Neural cell (in vitro differentiated cells): Measurements from ENCODE around the gene PTK7. TPM values are rescaled to one million over a fixed set of nuclear protein-coding genes. Genes with fewer than 3 reads are reported as not detected.

Experiments
- H2AFZ ChIP-seq: fragments of 200-600, 300-800 bp; sonication (generic), shearing (Covaris generic); 2 replicates; pipeline ENCODE4 v1.6.0; 2014; ENCODE audit warnings: low read depth, mild to moderate bottlenecking, antibody characterized with exemption, low read length, moderate library complexity
- H3F3A ChIP-seq: fragments of 200-600 bp; shearing (Covaris generic); 2 replicates; pipeline ENCODE4 v1.6.1; 2016; ENCODE audit warnings: mild to moderate bottlenecking, moderate library complexity, mixed read lengths, antibody characterized with exemption, low read length; ENCODE audit not compliant: insufficient read depth, poor library complexity, severe bottlenecking
- H3K27ac ChIP-seq: fragments of 200-600, 300-800 bp; sonication (generic), shearing (Covaris generic); 2 replicates; pipeline ENCODE4 v1.5.1; 2014; ENCODE audit warnings: mild to moderate bottlenecking, low read length, moderate library complexity
- H3K27me3 ChIP-seq: fragments of 300-800, 200-600 bp; sonication (generic), shearing (Covaris generic); 2 replicates; pipeline ENCODE4 v1.6.0; 2014; ENCODE audit warnings: mild to moderate bottlenecking, low read depth, low read length, moderate library complexity; ENCODE audit not compliant: insufficient read depth
- H3K36me3 ChIP-seq: fragments of 300-800, 200-600 bp; sonication (generic), shearing (Covaris generic); 2 replicates; pipeline ENCODE4 v1.5.1; 2014; ENCODE audit warnings: mild to moderate bottlenecking, antibody characterized with exemption, low read length, moderate library complexity; ENCODE audit not compliant: insufficient read depth
- H3K4me2 ChIP-seq: fragments of 300-800, 200-600 bp; sonication (generic), shearing (Covaris generic); 2 replicates; pipeline ENCODE4 v1.6.0; 2014; ENCODE audit warnings: mild to moderate bottlenecking, low read length
- H3K4me3 ChIP-seq: fragments of 300-800, 200-600 bp; sonication (generic), shearing (Covaris generic); 2 replicates; pipeline ENCODE4 v1.5.1; 2014; ENCODE audit warnings: mild to moderate bottlenecking, low read length, moderate library complexity
- H3K79me2 ChIP-seq: fragments of 200-600 bp; shearing (Covaris generic); replicated peaks from 2 replicates; pipeline ENCODE4 v1.6.0; 2014; ENCODE audit warnings: mild to moderate bottlenecking, low read length, moderate library complexity; ENCODE audit not compliant: insufficient read depth
- H3K9ac ChIP-seq: fragments of 300-800, 200-600 bp; sonication (generic), shearing (Covaris generic); 2 replicates; pipeline ENCODE4 v1.6.1; 2016; ENCODE audit warnings: mild to moderate bottlenecking, low read length, mixed read lengths
- H3K9me2 ChIP-seq: fragments of 200-600 bp; shearing (Covaris generic); 2 replicates; pipeline ENCODE4 v1.6.1; 2016; ENCODE audit warnings: mild to moderate bottlenecking, low read length, mixed read lengths; ENCODE audit not compliant: insufficient read depth
- H3K9me3 ChIP-seq: fragments of 200-600, 300-800 bp; sonication (generic), shearing (Covaris generic); 2 replicates; pipeline ENCODE4 v1.6.1; 2016; ENCODE audit warnings: mild to moderate bottlenecking, mixed run types, low read length, moderate library complexity, mixed read lengths
- H4K20me1 ChIP-seq: fragments of 200-600 bp; shearing (Covaris generic); 2 replicates; pipeline ENCODE4 v1.6.1; 2016; ENCODE audit warnings: mild to moderate bottlenecking, mixed run types; ENCODE audit not compliant: insufficient read depth
- CTCF ChIP-seq: fragments of 450-650 bp; IDR thresholded peaks from 2 replicates; pipeline ENCODE4 v1.5.1; 2014; ENCODE audit warnings: antibody characterized with exemption, mild to moderate bottlenecking, moderate library complexity; ENCODE audit not compliant: poor library complexity, severe bottlenecking
- EP300 ChIP-seq: fragments of 450-650 bp; conservative IDR thresholded peaks from 2 replicates; pipeline ENCODE4 v1.6.1; 2014; ENCODE audit warnings: antibody characterized with exemption, mild to moderate bottlenecking, moderate library complexity; ENCODE audit not compliant: poor library complexity, severe bottlenecking
- EZH2 ChIP-seq: fragments of 200-600, 300-800 bp; shearing (Covaris generic), sonication (generic); IDR thresholded peaks from 2 replicates; pipeline ENCODE4 v1.6.1; 2014; ENCODE audit warnings: antibody characterized with exemption, low read length, borderline replicate concordance, mild to moderate bottlenecking; ENCODE audit not compliant: insufficient read depth, poor library complexity, severe bottlenecking
- MXI1 ChIP-seq: fragments of 450-650 bp; conservative IDR thresholded peaks from 2 replicates; pipeline ENCODE4 v1.6.1; 2014; ENCODE audit warnings: antibody characterized with exemption, mild to moderate bottlenecking; ENCODE audit not compliant: poor library complexity, severe bottlenecking
- POLR2AphosphoS5 ChIP-seq: IDR thresholded peaks from 2 replicates; pipeline ENCODE4 v1.6.1; 2012
- RAD21 ChIP-seq: fragments of 450-650 bp; conservative IDR thresholded peaks from 2 replicates; pipeline ENCODE4 v1.6.1; 2014; ENCODE audit warnings: antibody characterized with exemption, mild to moderate bottlenecking, moderate library complexity
- REST ChIP-seq: IDR thresholded peaks from 2 replicates; pipeline ENCODE4 v1.6.1; 2012; ENCODE audit warnings: borderline replicate concordance
- SMC3 ChIP-seq: fragments of 450-650 bp; conservative IDR thresholded peaks from 2 replicates; pipeline ENCODE4 v1.6.1; 2014; ENCODE audit warnings: antibody characterized with exemption, mild to moderate bottlenecking, moderate library complexity; ENCODE audit not compliant: poor library complexity
- TAF1 ChIP-seq: IDR thresholded peaks from 2 replicates; pipeline ENCODE4 v1.6.1; 2012; ENCODE audit warnings: low read depth
- polyA plus RNA-seq: library from polyadenylated mRNA; depleted of rRNA; stranded (reverse); fragments of >200 nt; gene quantifications from 2 replicates; pipeline ENCODE4 v1.2.3, GENCODE V29; 2014

PTK7 gene
- polyA plus RNA-seq, 1 donor from 2014 or later, result 32.5 TPM

- Histone ChIP-seq H3K27ac (no peak overlapping the region), H3K4me2 (peak overlapping the region; percentile 89), H3K9ac (peak overlapping the region; percentile 86), H3K36me3 (no peaks in the 10 kb centered on the region), H3F3A (no peaks in the 10 kb centered on the region), H3K9me3 (no peaks in the 10 kb centered on the region), H3K4me3 (peak overlapping the region; percentile 84), H3K79me2 (peaks cover 11% of the 10 kb centered on the region), H3K9me2 (no peaks in the 10 kb centered on the region), H3K27me3 (no peaks in the 10 kb centered on the region), H2AFZ (no peak overlapping the region), H4K20me1 (no peaks in the 10 kb centered on the region)
- TF ChIP-seq EP300, result no peak
- no peak for TF ChIP-seq POLR2AphosphoS5
- no peak for TF ChIP-seq SMC3
- no peak for TF ChIP-seq TAF1
- no peak for TF ChIP-seq MXI1
- TF ChIP-seq RAD21, result no peak
- no peak for TF ChIP-seq EZH2
- no peak for TF ChIP-seq CTCF
- no peak for TF ChIP-seq REST
Measured at GRCh38 chr6:43058531-43058930, 17.6 kb upstream of the PTK7 start.

GRCh38 chr6:43059168-43060033 lies 16.7 kb upstream of the PTK7 start, which contains the start of the genes KLC4 and MRPL2:
KLC4 (plus strand) TSS chr6:43059631; CDS start chr6:43061336, 1,705 bp downstream.
MRPL2 (minus strand) TSS chr6:43059434; CDS start chr6:43059381, 53 bp downstream.
- TF ChIP-seq EZH2, result no peak
- TF ChIP-seq CTCF, result no peak
- TF ChIP-seq TAF1, result peak; percentile 62
- peak; percentile 17 for TF ChIP-seq RAD21
- TF ChIP-seq SMC3, result peak; percentile 14
- TF ChIP-seq POLR2AphosphoS5, result peak; percentile 95
- peak; percentile 37 for TF ChIP-seq EP300
- peak; percentile 66 for TF ChIP-seq REST
- peak; percentile 93 for TF ChIP-seq MXI1
- no peaks in the 10 kb centered on the region for H3K9me2 ChIP-seq
- no peaks in the 10 kb centered on the region for H3K27me3 ChIP-seq
- no peaks in the 10 kb centered on the region for H3K9me3 ChIP-seq
- peak within 1 kb of the TSS; percentile 97 for H2AFZ ChIP-seq
- peaks cover 11% of the 10 kb centered on the region for H3K79me2 ChIP-seq
- peak within 1 kb of the TSS; percentile 78 for H3K27ac ChIP-seq
- peak within 1 kb of the TSS; percentile 84 for H3K4me3 ChIP-seq
- H3K36me3 ChIP-seq, result no peaks in the 10 kb centered on the region
- no peaks in the 10 kb centered on the region for H3F3A ChIP-seq
- H3K4me2 ChIP-seq, result peak within 1 kb of the TSS; percentile 89
- peak within 1 kb of the TSS; percentile 86 for H3K9ac ChIP-seq
- H4K20me1 ChIP-seq, result no peaks in the 10 kb centered on the region
